HG02885 (cell line): ENCODE data around the gene DCDC2C.
"Not testable (repeated sequence)": the region's sequence is repeated elsewhere in the genome, so short reads cannot be mapped to it uniquely, and the experiment has no call there.

Experiments
- ATAC-seq: cut with Tn5 transposase; IDR thresholded peaks from one replicate; pipeline ENCODE4 v1.9.1; 2021; ENCODE audit warnings: mild to moderate bottlenecking; ENCODE audit not compliant: unreplicated experiment, poor library complexity

Gene DCDC2C, protein sequence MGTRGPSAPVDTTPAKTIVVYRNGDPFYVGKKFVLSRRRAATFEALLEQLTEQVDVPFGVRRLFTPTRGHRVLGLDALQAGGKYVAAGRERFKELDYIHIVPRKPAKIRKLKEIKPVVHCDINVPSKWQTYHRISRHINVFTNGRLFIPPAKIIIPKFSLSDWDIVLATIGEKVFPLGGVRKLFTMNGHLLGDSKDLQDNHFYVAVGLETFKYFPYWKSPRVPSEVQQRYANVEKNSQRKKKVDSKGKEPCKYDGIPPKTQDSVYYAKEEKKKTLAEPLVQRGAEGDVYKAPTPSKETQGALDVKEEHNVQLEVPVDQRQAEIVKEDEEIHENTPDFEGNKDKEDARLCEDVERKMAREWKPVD

DNA sequence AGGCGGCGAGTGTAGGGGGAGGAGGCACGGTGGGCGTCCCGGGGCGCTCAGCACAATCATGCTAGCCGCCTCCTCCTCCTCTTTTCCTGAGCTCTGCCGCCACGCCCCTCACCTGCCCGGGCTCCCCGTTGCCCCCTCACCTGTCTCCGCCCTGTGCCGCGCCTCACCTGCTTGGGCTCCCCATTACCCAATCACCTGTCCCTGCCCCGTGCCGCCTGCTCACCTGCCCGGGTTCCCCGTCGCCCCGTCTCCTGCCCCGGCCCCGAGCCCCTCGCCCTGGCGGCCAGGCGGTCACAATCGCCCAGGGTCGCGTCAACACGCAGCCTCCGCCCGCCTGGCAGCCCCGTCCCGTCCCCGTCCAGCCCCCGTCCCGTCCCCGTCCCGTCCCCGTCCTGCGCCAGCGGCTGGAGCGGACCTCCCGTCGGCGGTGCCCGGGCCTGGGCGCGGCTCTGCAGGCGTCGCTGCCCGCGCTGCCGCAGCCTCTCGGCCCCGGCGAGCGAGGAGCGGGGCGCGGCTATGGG lies at the start of gene DCDC2C:
Gene DCDC2C, plus strand, starts transcription at position 340 of the 521 bp plus-strand sequence. Its CDS starts 177 bp downstream, at position 517.
- ATAC-seq = no peak

DNA sequence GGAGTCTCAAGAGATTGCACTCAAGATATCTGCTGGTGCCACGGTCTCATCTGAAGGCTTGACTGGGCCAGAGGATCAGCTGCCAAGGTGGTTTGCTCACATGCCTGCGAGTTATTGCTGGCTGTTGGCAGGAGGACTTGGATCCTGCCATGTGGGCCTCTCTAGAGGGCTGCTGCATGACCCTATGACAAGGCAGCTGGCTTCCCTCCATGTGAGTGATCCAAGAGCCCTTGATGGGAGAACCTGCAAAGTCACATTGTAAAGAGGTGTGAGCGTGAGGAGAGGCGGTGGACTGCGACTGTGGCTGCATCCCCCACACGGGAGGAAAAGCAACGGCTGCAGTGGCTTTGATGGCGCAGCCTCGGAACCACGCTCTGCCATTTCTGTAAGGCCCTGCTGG lies 49.4 kb upstream of the DCDC2C start:
- ATAC-seq = no peak

DNA sequence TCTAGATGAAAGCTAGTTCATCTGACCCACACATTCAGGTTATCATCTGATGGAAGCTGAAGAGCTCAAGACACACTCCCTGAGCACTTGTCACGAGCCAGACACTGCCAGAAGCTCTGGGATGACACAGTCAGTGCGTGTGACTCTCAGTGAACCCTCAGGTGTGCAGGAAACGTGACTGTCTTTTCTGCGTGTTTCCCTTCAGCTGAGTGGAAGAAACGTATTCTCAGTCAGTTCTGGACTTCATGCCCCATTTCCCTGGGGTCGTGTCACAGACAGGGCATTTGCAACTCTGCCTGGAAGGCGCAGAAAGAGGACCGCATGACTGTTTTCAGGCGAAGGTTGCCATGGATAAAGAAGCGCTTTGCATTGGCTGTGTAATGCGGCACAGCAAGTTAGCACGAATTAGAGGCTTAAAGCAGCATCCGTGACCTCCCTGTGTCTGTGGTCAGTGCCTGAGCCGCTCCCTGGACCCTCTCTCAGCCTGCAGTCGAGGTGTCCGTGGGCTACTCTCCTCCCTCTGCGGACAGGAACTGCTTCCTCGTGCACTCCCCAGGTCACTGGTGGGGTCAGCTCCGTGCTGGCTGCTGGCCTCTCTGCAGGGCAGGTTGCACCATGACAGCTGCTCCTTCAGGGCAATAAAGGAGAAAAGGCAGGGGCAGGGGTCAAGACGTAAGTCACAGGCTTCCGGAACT lies 48.7 kb upstream of the DCDC2C start:
- ATAC-seq = no peak

DNA sequence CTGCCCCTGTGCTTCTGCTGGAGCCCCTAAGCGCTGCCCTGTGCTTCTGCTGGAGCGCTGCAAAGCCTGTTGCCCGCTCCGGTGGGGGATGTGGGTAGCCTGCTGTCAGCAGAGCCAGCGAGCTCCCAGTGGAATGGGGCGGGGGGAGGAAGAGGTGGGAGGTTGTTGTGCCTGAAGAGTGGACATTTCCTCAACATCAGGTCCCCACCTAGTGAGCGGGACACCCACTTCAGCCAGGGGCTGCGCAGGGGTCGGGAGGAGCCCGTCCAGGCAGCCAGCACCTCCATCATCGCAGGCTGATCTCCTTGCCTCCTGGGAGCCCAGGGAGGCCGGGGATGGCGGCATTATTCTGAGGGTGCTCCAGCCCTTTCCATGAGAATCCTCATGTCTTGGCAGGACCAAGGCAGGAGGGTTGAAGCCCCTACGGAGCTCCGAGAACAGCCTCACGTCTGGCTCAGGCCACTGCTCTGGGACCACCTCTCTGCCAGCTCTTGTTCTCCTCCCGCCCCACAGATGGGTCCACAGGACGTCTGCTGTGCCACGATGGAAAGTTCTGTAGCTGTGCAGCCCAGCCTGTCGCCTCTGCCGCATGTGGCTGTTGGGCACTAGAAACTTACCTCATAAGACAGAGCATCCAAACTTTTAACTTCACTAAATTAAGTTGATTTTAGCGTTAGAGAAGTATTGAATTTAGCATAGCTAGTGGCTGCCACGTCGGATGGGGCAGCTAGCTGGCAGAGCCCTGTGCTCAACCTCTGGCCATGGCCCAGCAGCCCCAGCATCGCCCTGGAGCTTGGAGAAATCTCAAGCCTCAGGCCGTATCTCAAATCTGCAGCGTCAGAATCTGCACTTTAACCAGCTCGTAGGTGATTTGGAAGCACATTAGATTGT lies 47.3 kb upstream of the DCDC2C start:
- ATAC-seq = no peak

DNA sequence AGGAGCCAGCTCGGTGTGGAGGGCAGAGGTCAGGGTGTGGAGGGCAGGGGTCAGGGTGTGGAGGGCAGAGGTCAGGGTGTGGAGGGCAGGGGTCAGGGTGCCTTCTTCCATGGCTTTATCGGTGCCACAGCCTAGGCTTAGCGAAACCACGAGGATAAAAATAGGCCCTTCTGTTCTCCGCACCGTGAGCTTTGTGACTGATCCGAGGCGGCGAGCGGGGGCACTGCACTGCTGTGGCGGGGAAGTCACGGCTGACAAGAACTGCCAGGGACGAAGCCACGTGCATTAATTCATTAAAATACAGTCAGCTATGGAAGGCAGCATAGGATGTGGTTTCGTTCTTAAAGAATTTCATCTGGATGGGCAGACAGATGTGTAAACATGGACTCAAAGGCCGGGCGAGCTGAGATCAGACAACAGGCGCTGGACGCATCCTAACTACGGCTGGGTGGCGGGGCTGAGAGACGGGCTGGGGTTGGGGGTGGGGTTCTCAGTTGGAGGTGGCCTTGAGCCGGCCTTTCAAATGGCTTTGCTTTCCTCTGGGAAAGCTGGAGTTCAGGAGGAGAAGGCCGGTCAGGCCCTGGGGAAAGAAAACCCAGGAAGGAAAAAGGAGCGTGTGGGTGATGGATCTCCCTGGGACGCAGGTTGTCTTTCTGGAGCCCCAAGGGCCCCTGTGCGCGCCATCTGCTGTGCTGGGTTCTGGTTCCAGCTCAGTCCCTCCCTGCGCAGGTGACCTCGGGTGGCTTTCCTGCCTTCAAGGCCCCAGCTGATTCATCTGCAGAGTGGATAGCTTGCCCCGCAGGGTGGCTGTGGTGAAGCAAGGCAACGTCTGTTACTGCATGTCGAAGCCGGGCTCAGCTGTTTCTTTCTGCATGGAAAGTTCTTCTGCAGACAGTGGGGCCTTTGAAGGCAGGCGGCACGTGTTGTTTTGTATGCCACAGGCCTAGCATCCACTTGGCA lies 46.3 kb upstream of the DCDC2C start:
- ATAC-seq = peak; percentile 41

DNA sequence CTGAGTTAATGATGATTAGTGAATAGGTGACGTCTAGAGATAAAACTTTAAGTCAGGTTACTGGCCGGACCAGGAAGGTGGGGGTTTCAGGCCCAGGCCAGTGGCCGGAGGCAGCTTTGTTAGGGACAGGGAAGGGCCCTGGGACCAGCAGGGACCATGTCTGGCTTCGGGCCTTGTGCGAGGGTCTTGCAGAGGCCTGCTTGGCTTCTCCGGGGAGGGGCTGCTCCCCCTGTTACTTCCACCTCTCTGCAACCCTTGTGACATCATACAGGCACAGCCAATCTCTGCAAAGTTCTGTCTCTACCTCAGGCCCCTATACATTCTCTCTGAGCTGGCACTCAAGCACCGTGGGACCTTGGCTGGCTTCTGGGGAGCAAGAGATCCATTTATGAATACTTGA lies 45.5 kb upstream of the DCDC2C start, which contains the start of gene ALLC:
Gene ALLC, plus strand, starts transcription at position 320 of the 400 bp plus-strand sequence. CDS start 12,958 bp downstream, outside the sequence.
- no peak for ATAC-seq

DNA sequence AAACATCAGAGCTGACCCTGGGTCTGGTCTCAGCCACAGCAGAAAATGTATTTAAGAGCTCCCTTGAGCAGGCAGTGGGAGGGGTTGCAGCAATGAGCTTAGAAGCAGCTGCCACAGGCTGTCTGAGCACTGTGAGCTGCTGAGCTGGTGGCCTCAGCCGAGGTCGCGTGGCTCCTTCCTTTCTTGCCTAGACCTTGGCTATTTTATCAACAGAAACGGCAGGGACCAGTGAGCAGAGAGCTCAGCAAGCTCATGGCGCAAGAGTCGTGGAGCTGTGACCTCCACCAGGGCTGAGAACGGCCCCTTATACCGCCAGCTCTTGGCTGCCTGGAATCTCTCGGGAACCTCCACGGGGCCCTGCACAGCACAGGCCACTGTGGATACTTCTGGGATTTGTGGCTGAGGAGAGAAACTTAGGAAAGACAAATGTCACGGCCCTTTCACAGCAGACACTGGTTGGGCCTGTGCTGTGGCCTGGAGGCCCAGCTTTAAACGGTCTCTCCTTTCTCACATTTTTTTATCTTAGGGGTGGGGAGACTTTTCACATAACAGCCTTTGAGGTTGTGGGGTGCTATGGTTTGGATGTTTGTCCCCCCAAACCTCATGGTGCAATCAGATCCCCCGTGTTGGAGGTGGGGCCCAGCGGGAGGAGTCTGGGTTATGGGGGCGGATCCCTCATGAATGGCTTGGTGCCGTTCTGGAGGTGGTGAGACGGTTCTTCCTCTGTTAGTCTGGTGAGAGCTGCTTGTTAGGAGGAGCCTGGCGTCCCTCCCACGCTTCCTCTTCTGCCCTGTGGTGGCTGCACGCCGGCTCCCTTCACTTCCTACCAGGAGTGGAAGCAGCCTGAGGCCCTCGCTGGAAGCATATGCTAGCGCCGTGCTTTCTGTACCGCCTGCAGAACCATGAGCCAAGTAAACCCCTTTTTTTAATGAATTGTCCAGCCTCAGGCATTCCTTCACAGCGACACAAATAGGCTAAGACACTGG lies 43.6 kb upstream of the DCDC2C start:
- ATAC-seq = no peak

DNA sequence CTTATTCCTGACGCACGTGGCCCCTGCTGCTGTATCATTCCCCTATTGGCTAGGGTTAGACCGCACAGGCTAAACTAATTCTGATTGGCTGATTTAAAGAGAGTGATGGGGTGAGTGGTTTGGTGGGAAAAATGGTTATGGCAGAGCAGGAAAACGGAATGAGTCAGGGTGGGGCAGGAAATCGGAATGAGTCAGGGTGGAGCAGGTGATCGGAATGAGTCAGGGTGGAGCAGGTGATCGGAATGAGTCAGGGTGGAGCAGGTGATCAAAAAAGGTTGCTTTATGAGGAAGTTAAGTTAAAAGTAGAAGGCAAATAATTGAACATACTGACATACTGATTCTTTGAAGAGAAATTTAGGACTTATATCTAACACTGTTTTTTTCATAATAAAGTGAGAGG lies 42.7 kb upstream of the DCDC2C start:
- ATAC-seq = not testable (repeated sequence)

DNA sequence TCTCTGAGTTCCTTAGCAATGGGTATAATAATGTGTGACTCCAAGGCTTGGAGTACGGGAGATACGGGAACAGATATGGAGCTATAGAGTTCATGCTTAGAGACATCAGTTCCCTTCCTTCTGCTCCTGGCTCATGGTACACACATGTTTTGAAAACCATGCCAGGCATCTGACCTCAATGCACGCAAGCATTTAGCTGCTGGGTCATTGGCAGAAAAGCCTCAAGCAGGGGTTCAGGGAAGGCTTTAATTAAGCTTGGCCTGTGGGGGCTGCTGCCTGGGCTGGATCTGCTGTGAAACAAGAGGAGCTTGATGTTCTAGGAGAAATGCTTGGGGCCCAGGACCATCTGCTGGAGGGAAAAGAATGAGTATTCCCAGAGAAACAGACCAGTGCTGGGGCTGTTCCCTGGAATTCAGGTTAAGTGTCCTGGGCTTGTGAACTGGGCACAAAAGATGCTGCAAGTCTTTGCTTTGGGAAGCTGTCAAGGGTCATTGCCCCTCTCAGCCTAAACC lies 42.2 kb upstream of the DCDC2C start:
- no peak for ATAC-seq

DNA sequence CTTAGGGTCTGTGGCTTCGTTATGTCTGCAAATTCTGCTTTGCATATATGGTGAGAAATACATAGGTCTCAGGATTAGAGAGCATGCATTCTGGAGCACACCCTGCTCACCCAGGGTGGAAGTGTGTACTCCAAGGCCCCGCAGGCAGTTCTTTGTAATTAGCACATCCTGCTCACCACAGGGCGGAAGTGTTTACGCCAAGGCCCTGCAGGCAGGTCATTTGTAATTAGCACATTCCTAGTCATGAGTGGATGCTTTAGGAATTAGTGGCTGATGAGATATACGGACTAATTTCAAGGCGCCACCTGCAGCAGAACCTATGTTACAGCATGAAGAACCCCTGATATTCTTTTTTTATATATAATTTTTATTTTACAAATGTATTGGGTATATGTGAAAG lies 41.1 kb upstream of the DCDC2C start:
- ATAC-seq = no peak

DNA sequence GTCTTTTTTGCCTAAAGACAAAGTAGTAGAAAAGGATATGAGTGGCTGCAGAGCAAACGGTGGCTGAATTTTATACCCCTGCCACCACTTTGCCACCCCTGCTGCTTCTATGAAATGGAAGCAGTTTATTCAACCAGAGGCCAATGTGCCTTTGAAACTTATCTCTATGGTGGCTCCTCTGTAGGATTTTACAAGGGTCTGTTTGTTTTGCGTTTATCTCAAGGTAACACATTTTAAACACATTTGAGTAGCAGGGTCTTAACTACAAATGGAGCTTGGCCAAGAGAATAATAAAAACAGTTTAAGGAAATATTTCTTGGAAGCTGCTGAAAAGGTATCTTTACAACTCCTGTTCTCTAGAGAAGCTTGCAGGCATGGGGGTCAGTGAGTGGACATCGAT lies 39.3 kb upstream of the DCDC2C start:
- no peak for ATAC-seq

DNA sequence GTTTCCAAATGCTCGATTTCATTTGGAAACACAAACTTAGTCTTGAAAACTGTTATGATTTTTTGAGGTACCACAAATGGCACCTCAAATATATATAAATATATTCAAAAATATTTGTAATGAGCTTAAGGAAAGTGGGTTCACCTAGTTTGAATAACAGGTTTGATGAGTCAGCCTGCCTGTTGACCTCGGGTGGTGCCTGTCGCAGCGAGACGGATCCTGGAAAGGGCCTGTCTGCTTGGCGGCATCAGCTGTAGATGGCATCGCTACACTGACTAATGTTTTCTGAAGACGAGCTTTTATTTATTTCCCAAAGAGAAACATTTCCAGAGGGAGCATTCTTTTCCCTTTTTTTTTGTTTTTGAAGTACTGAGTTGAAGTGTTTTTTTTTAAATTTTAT lies 38.5 kb upstream of the DCDC2C start:
- no peak for ATAC-seq

DNA sequence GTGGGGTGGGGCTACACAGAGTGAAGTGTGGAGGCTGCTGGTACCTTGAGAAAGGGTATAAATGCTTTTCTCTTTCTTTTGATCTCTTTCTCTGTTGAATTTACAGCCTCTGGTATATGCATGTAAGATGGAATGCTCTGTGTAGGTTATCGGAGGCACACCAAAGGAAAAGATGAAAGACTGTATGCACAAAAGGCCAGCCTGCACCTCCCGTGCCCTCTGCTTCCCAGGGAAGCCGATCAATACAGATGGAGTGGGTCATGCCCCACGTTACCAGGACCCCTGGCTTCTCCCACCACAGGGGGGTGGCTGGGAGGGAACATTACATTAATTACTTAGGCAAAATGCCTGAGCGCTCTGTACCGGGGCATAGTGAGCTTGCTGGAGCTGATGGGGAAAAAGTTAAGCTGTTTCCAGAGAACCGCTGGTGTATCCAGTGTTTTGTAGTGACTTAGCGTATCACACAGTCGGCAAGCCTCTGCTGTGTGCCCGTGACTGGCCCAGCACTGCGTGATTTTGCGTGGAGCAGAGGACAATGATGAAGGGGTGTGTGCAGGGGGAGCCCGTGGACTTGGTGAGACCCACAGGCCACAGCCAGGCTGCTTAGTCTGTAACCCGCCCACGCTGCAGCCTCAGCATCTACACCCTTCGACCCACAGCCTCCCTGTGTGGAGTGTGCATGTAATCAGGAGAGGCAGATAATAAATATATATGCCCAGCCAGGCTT lies 37.3 kb upstream of the DCDC2C start:
- no peak for ATAC-seq

DNA sequence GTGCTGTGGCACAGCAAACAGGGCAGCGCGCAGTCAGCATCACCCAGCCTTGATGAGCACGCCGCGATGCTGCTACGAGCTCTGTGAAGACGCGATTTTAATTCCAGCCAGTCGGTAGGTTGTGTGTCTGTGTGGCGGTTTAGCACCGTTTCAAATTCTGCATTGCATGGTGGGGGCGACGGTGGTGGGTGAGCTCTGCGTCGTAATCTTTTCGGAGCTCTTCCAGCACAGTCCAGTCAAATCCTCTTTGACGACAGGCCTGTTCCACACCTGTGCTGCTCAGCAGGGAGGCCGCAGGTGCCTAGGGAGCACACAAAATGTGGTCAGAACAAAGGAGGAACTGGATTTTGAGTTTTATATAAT lies 36.8 kb upstream of the DCDC2C start:
- ATAC-seq = no peak

DNA sequence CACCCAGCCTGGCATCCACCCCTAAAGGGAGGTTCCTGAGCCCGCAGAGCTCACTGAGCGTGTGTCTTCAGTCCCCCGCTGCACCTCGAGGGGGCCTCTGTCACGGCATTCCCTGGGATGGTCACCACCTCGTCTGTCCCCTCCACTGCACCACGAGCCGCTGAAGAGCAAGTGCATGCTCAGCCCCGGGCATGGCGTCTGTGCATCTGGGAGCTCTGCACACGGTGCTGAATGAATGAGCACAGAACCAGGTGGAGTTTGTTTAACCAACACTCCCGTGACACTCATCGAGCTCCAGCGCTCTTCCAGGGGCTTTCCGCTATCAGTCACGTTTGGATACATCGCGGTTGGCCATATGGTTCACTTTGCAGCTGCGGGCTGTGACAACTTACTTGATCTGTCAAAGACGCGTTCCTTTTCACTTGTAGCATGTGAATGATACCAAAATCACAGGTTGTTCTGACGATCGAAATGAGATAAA lies 36.2 kb upstream of the DCDC2C start:
- ATAC-seq = peak; percentile 84

DNA sequence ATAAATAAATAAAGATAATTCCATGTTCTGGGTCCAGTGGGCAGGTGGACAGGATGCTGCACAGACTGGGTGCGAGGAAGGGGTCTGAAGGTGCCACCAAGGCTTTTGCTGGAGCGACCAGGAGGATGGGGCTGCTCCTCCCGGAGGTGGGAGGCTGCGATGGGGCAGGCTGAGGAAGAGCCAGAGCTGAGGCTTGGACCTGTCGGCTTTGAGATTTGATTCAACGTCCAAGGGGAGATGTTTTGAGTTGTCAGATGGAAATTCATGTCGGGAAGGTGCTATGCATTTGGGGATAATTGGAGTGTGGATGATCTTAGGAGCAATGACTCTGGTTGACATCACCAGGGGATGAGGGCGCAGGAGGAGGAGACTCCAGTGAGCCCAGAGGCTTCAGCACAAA lies 33.7 kb upstream of the DCDC2C start:
- no peak for ATAC-seq

DNA sequence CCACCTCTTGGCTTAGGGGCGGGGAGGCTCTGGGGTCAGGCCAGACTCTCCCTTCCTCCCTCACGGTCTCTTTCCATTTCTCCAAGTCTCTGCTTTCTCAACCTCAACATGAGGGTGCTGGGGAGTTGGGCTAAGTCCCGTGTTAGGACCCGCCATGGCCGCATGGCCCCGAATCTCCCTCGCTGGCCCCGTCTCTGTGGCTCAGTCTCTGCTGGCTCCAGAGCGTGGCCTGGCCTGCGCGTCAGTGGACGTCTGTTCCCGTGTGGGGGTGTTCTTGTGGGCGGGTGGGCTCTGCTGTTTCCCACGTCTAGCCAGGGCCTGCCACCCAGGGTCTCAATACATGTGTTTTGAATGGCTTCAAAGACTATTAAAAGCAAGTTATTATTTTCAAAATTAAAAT lies 33.0 kb upstream of the DCDC2C start:
- ATAC-seq = no peak
